DMS 273 (cell line): Measurements from ENCODE around the gene CALCA.

ENCODE experiments used
- DNase-seq: peaks from one replicate; lab custom pipeline; 2025; ENCODE audit not compliant: unreplicated experiment; lab: John Stamatoyannopoulos, UW

The CALCA gene

GRCh38 chr11:14949437-14950147 lies 22.6 kb downstream of the CALCA start:
- DNase-seq = no peak

- DNase-seq = no peak
Observed at GRCh38 chr11:14942745-14943144, 29.4 kb downstream of the CALCA start.

GRCh38 chr11:14938936-14939335 lies 33.2 kb downstream of the CALCA start:
- no peak for DNase-seq

GRCh38 chr11:14934641-14935351 lies 37.4 kb downstream of the CALCA start:
- no peak for DNase-seq

- no peak for DNase-seq
Observed at GRCh38 chr11:14932447-14932846, 39.7 kb downstream of the CALCA start.

- no peak for DNase-seq
Observed at GRCh38 chr11:14930369-14930768, 41.8 kb downstream of the CALCA start.

GRCh38 chr11:14927146-14927545 lies 45.0 kb downstream of the CALCA start:
- no peak for DNase-seq

GRCh38 chr11:14924318-14924717 lies 47.8 kb downstream of the CALCA start:
- DNase-seq = no peak
